Right atrium auricular region (tissue), 2 donors: ENCODE results near the gene FGF1. TPM values are rescaled to one million over a fixed set of nuclear protein-coding genes. Genes with fewer than 3 reads are reported as not detected.

Source experiments
- DNase-seq: peaks from one replicate; pipeline ENCODE4 v3.0.0-alpha.2; 2019; ENCODE audit warnings: low spot score
- H3K27ac ChIP-seq, 2 donors: fragments of 200-600 bp; sonication (generic); 1 replicate in 1 of 2; 2 replicates in 1 of 2; pipeline ENCODE4 v1.5.1; 2016 to 2019
- H3K27me3 ChIP-seq, 2 donors: fragments of 200-600 bp; sonication (generic); one replicate each; pipeline versions ENCODE4 v1.5.1 to v1.6.0; 2017 to 2019
- H3K36me3 ChIP-seq: fragments of 200-600 bp; sonication (generic); one replicate; pipeline ENCODE4 v1.5.1; 2016
- H3K4me1 ChIP-seq, 2 donors: fragments of 200-600 bp; sonication (generic); one replicate each; pipeline versions ENCODE4 v1.5.1 to v1.6.0; 2017 to 2019
- H3K4me3 ChIP-seq, 2 donors: fragments of 200-600 bp; sonication (generic); 1 replicate in 1 of 2; 2 replicates in 1 of 2; pipeline ENCODE4 v1.5.1; 2017 to 2019; ENCODE audit warnings: mild to moderate bottlenecking in 1 of 2, moderate library complexity in 1 of 2
- H3K9me3 ChIP-seq, 2 donors: fragments of 200-600 bp; sonication (generic); one replicate each; pipeline ENCODE4 v1.5.1; 2019
- total RNA-seq, 2 donors: library from RNA; depleted of rRNA; stranded (reverse); fragments of >200 nt; gene quantifications; one replicate each; pipeline ENCODE4 v1.1.0, GENCODE V29; 2016
- TF ChIP-seq, protein P1 (sequence below), 2 donors: fragments of 200-600 bp; sonication (generic); IDR thresholded peaks; one replicate each; pipeline ENCODE4 v1.5.1; 2019; ENCODE audit warnings: antibody characterized with exemption in 2 of 2

Gene FGF1
- total RNA-seq, 2 donors from 2014 or later = 35.3 to 47.9 TPM

DNA sequence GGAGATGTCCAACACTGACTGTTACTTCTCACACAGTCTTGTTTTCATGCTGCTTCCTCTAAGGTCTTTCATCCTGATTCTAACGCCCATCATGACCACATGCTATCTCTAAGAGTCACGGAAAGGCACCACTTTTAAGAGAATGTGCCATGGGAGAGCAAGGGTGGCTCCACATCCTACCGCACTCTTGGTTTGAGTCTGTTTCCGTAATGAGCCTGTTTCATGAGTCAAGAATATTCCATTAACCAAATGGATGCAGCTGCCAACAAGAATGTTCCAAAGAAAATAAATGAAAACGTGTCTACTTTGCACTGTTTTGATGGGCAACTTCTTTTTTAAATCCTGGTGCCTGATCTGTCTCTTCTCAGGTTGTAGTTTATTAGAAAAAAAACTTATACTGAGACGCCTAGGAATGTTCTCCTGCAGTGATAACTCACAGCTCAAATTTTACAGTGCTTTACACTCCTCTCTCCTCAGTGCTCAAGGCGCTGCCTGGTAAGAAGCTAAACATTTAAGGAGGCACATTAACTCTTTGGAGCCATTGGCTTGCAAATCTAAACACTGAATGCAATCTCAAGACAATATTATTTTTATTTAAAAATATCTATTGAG is 124.3 kb downstream of the FGF1 start:
- Histone ChIP-seq H3K36me3 (no peaks in the 10 kb centered on the region), H3K27ac (no peak overlapping the region), H3K4me3 (no peak overlapping the region), H3K4me1 (no peaks in the 10 kb centered on the region), H3K27me3 (no peaks in the 10 kb centered on the region), H3K9me3 (no peaks in the 10 kb centered on the region)
- DNase-seq = no peak
- TF ChIP-seq, protein P1, sequence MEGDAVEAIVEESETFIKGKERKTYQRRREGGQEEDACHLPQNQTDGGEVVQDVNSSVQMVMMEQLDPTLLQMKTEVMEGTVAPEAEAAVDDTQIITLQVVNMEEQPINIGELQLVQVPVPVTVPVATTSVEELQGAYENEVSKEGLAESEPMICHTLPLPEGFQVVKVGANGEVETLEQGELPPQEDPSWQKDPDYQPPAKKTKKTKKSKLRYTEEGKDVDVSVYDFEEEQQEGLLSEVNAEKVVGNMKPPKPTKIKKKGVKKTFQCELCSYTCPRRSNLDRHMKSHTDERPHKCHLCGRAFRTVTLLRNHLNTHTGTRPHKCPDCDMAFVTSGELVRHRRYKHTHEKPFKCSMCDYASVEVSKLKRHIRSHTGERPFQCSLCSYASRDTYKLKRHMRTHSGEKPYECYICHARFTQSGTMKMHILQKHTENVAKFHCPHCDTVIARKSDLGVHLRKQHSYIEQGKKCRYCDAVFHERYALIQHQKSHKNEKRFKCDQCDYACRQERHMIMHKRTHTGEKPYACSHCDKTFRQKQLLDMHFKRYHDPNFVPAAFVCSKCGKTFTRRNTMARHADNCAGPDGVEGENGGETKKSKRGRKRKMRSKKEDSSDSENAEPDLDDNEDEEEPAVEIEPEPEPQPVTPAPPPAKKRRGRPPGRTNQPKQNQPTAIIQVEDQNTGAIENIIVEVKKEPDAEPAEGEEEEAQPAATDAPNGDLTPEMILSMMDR (IDR thresholded peaks at IDR 0.05) = no peak

DNA sequence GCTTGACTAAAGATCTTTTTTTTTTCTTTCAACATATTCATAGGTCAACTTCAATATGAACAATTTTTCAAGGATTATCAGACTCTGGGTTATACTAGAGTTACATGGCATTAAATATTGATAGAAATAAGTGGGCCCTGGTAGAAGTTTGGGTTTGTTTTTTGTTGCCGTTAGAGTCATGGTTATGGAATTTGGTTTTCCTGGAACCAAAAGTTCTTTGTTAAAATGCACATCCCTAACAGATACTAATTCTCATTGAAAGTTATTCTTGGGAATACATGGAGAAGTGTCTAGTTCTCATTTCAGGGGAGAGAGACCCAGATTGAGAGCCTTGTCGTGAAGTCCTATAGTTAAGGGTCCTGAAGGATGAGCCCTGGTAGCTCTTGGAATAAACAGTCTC is 124.9 kb downstream of the FGF1 start:
- TF ChIP-seq, protein P1 (IDR thresholded peaks at IDR 0.05) = no peak
- no peaks in the 10 kb centered on the region for H3K27me3 ChIP-seq
- no peaks in the 10 kb centered on the region for H3K36me3 ChIP-seq
- no peaks in the 10 kb centered on the region for H3K4me1 ChIP-seq
- no peaks in the 10 kb centered on the region for H3K9me3 ChIP-seq
- H3K27ac ChIP-seq = no peak overlapping the region
- DNase-seq = no peak
- no peak overlapping the region for H3K4me3 ChIP-seq

GRCh38 chr5:142552107-142552506 is 133.8 kb downstream of the FGF1 start:
- DNase-seq = no peak
- Histone ChIP-seq H3K4me3 (no peak overlapping the region), H3K4me1 (peaks cover 0 to 15% of the 10 kb centered on the region in 2 donors), H3K9me3 (no peaks in the 10 kb centered on the region), H3K36me3 (no peaks in the 10 kb centered on the region), H3K27ac (no peak overlapping the region), H3K27me3 (no peaks in the 10 kb centered on the region)
- TF ChIP-seq, protein P1 (IDR thresholded peaks at IDR 0.05) = no peak

GRCh38 chr5:142551338-142552067 is 134.4 kb downstream of the FGF1 start:
- no peak for DNase-seq
- no peak overlapping the region for H3K27ac ChIP-seq
- H3K27me3 ChIP-seq = no peaks in the 10 kb centered on the region

DNA sequence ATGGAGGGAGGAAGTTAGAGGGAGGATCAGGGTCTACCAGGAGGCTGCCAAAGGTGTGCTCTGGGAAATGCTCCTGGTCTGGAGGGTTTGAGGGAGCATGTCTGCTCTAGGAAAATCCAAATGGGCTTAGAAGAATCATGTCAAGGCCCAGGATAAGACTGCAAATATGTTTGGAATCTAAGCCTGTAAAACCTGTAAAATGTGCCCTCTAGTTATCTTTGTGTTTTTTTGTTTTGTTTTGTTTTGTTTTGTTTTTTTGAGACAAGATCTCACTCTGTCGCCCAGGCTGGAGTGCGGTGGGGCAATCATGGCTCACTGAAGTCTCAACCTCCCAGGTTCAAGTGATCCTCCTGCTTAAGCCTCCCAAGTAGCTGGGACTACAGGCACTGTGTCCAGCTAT is 135.4 kb downstream of the FGF1 start:
- DNase-seq = no peak
- peaks cover 0 to 15% of the 10 kb centered on the region in 2 donors for H3K4me1 ChIP-seq
- no peak overlapping the region for H3K4me3 ChIP-seq
- no peaks in the 10 kb centered on the region for H3K36me3 ChIP-seq
- no peak overlapping the region for H3K27ac ChIP-seq
- TF ChIP-seq, protein P1 (IDR thresholded peaks at IDR 0.05) = no peak
- H3K27me3 ChIP-seq = no peaks in the 10 kb centered on the region
- H3K9me3 ChIP-seq = no peaks in the 10 kb centered on the region

More at GRCh38 chr5:142551338-142552067, 134.4 kb downstream of the FGF1 start:
- Histone ChIP-seq H3K4me1 (peaks cover 0 to 15% of the 10 kb centered on the region in 2 donors), H3K9me3 (no peaks in the 10 kb centered on the region), H3K4me3 (peak overlapping the region; percentile 9 to 39), H3K36me3 (no peaks in the 10 kb centered on the region)
- TF ChIP-seq, protein P1 (IDR thresholded peaks at IDR 0.05) = no peak
